HG03354 (cell line): Measurements from ENCODE around the gene LIN52.

Experiments used
- ATAC-seq: cut with Tn5 transposase; IDR thresholded peaks from one replicate; pipeline ENCODE4 v1.9.1; 2021; ENCODE audit warnings: mild to moderate bottlenecking; ENCODE audit not compliant: unreplicated experiment, poor library complexity, severe bottlenecking

Gene LIN52

GRCh38 chr14:74169906-74170305 is 85.2 kb downstream of the LIN52 start:
- ATAC-seq = no peak

- no peak for ATAC-seq
These were observed 91.6 kb downstream of the LIN52 start for GRCh38 chr14:74176400-74176793.

- no peak for ATAC-seq
These were observed 95.1 kb downstream of the LIN52 start for GRCh38 chr14:74179856-74180255.

- no peak for ATAC-seq
These were observed 106.3 kb downstream of the LIN52 start for GRCh38 chr14:74190927-74191575.

GRCh38 chr14:74194506-74195274 is 109.9 kb downstream of the LIN52 start:
- no peak for ATAC-seq

GRCh38 chr14:74195623-74196022 is 110.9 kb downstream of the LIN52 start:
- no peak for ATAC-seq

- no peak for ATAC-seq
These were observed 113.9 kb downstream of the LIN52 start for GRCh38 chr14:74198441-74199234.

- no peak for ATAC-seq
These were observed 117.4 kb downstream of the LIN52 start for GRCh38 chr14:74202113-74202512.

- no peak for ATAC-seq
These were observed 118.9 kb downstream of the LIN52 start for GRCh38 chr14:74203639-74204038.

GRCh38 chr14:74204491-74204890 is 119.7 kb downstream of the LIN52 start:
- no peak for ATAC-seq

GRCh38 chr14:74205882-74206281 is 121.1 kb downstream of the LIN52 start:
- no peak for ATAC-seq

GRCh38 chr14:74207943-74208342 is 123.2 kb downstream of the LIN52 start:
- no peak for ATAC-seq

GRCh38 chr14:74208642-74209041 is 123.9 kb downstream of the LIN52 start:
- no peak for ATAC-seq

GRCh38 chr14:74211945-74212580 is 127.3 kb downstream of the LIN52 start:
- no peak for ATAC-seq

GRCh38 chr14:74213907-74214803 is 129.4 kb downstream of the LIN52 start:
- no peak for ATAC-seq

GRCh38 chr14:74216671-74217070 is 131.9 kb downstream of the LIN52 start:
- no peak for ATAC-seq

- ATAC-seq = peak; percentile 75
These were observed 133.1 kb downstream of the LIN52 start for GRCh38 chr14:74217672-74218448.

GRCh38 chr14:74218462-74218861 is 133.7 kb downstream of the LIN52 start:
- no peak for ATAC-seq
